Activated CD4-positive, alpha-beta T cell treated with anti-CD3 and anti-CD28 coated beads for 1 hour (primary cell): ENCODE data around the gene IL36RN.

Source experiments
- DNase-seq: peaks from one replicate; pipeline ENCODE4 v3.0.0-alpha.2; 2020

The IL36RN gene

GRCh38 chr2:113058998-113059960, at the start of gene IL36RN:
Gene IL36RN (plus strand): TSS chr2:113059198. CDS start chr2:113059439, 241 bp downstream.
- no peak for DNase-seq

GRCh38 chr2:113009622-113010021, 49.4 kb upstream of the IL36RN start:
- no peak for DNase-seq

GRCh38 chr2:113010088-113010487, 48.9 kb upstream of the IL36RN start:
- no peak for DNase-seq

GRCh38 chr2:113011108-113011507, 47.9 kb upstream of the IL36RN start:
- no peak for DNase-seq

- DNase-seq: no peak
These were observed 46.3 kb upstream of the IL36RN start for GRCh38 chr2:113012436-113013335.

GRCh38 chr2:113013336-113013661, 45.7 kb upstream of the IL36RN start:
- DNase-seq: no peak

GRCh38 chr2:113014067-113014466, 44.9 kb upstream of the IL36RN start:
- DNase-seq: no peak

GRCh38 chr2:113015042-113015441, 44.0 kb upstream of the IL36RN start:
- DNase-seq: no peak

GRCh38 chr2:113015655-113016054, 43.3 kb upstream of the IL36RN start:
- no peak for DNase-seq

- no peak for DNase-seq
These were observed 40.5 kb upstream of the IL36RN start for GRCh38 chr2:113018509-113018908.

- no peak for DNase-seq
These were observed 37.7 kb upstream of the IL36RN start for GRCh38 chr2:113021312-113021711.

- DNase-seq: no peak
These were observed 34.2 kb upstream of the IL36RN start for GRCh38 chr2:113024764-113025163.

- no peak for DNase-seq
These were observed 33.3 kb upstream of the IL36RN start for GRCh38 chr2:113025737-113026136.

- DNase-seq: no peak
These were observed 31.3 kb upstream of the IL36RN start for GRCh38 chr2:113027691-113028090.

- DNase-seq: no peak
These were observed 30.9 kb upstream of the IL36RN start for GRCh38 chr2:113028112-113028511.

- no peak for DNase-seq
These were observed 26.3 kb upstream of the IL36RN start for GRCh38 chr2:113032737-113033136.

- no peak for DNase-seq
These were observed 25.0 kb upstream of the IL36RN start for GRCh38 chr2:113034016-113034415.

GRCh38 chr2:113036763-113037162, 22.2 kb upstream of the IL36RN start:
- DNase-seq: no peak

GRCh38 chr2:113038291-113038690, 20.7 kb upstream of the IL36RN start:
- no peak for DNase-seq

- no peak for DNase-seq
These were observed 19.8 kb upstream of the IL36RN start for GRCh38 chr2:113039158-113039557.

- DNase-seq: no peak
These were observed 19.3 kb upstream of the IL36RN start for GRCh38 chr2:113039719-113040118.

GRCh38 chr2:113041871-113042270, 17.1 kb upstream of the IL36RN start:
- no peak for DNase-seq

- DNase-seq: no peak
These were observed 12.5 kb upstream of the IL36RN start for GRCh38 chr2:113046465-113046864.
